Heart right ventricle (tissue), 16 donors: ENCODE results near the gene LRRC32. TPM values are rescaled to one million over a fixed set of nuclear protein-coding genes. Genes with fewer than 3 reads are reported as not detected.

Experiments
- ATAC-seq, 8 donors: fragments of 200-7000 bp; cut with Tn5 transposase; one replicate each; pipeline ENCODE4 v1.9.1; 2020; ENCODE audit warnings: mild to moderate bottlenecking in 8 of 8, moderate library complexity in 8 of 8, moderate number of reproducible peaks in 1 of 8
- DNase-seq, 2 donors: peaks; one replicate each; pipeline ENCODE4 v3.0.0-alpha.2; 2020
- H3K27ac ChIP-seq, 10 donors: fragments of 200-600 bp; sonication (generic) in 2 of 10; one replicate each; pipeline versions ENCODE4 v1.5.0 to v1.8.0; 2020 to 2022; ENCODE audit warnings: mild to moderate bottlenecking in 3 of 10
- H3K27me3 ChIP-seq, 7 donors: fragments of 200-600 bp; one replicate each; pipeline ENCODE4 v1.8.0; 2021 to 2022; ENCODE audit warnings: mild to moderate bottlenecking in 2 of 7
- H3K36me3 ChIP-seq, 9 donors: fragments of 200-600 bp; sonication (generic) in 1 of 9; one replicate each; pipeline versions ENCODE4 v1.5.0 to v1.8.0; 2020 to 2022; ENCODE audit warnings: mild to moderate bottlenecking in 2 of 9
- H3K4me1 ChIP-seq, 9 donors: fragments of 200-600 bp; sonication (generic) in 1 of 9; one replicate each; pipeline versions ENCODE4 v1.5.0 to v1.8.0; 2020 to 2022; ENCODE audit warnings: mild to moderate bottlenecking in 4 of 9
- H3K4me3 ChIP-seq, 10 donors: fragments of 200-600 bp; sonication (generic) in 2 of 10; one replicate each; pipeline versions ENCODE4 v1.5.0 to v1.8.0; 2020 to 2022; ENCODE audit warnings: mild to moderate bottlenecking in 7 of 10, moderate library complexity in 2 of 10
- H3K9me3 ChIP-seq, 11 donors: fragments of 200-600 bp in 10 of 11; sonication (generic) in 2 of 11; one replicate each; pipeline versions ENCODE4 v1.5.0 to v1.8.0; 2013 to 2022; ENCODE audit warnings: mild to moderate bottlenecking in 2 of 11, control low read depth in 1 of 11, moderate library complexity in 1 of 11
- WGBS, 2 donors: extraction: QIAGEN DNeasy Blood & Tissue Kit; methylation state at CpG; one replicate each; pipeline ENCODE4 v1.1.7; 2013; ENCODE audit warnings: inconsistent platforms in 1 of 2; 5-methylcytosine and 5-hydroxymethylcytosine counted together
- intact Hi-C, 10 donors: fragments of 100-400 bp; cut with DNase I; formaldehyde crosslinking; loops; one replicate each; pipeline versions ENCODE4 v1.11.1 to v1.14.2; 2022
- polyA plus RNA-seq, 2 donors: library from polyadenylated mRNA; stranded (reverse); fragments of 200-250 nt; gene quantifications; one replicate each; pipeline ENCODE4 v1.2.3, GENCODE V29; 2013
- total RNA-seq, 10 donors: library from RNA; stranded (reverse); fragmentation: NEBNext Ultra II Directional in 3 of 10; extraction: Animal tissue kit (Norgen Biotek cat#: 25700) in 3 of 10; gene quantifications; one replicate each; pipeline versions ENCODE4 v1.2.1 to v1.2.4, GENCODE V29; 2021 to 2023
- TF ChIP-seq, protein P1 (sequence below), 9 donors: fragments of 200-600 bp; sonication (generic) in 2 of 9; IDR thresholded peaks; one replicate each; pipeline versions ENCODE4 v1.5.0 to v1.8.0; 2021 to 2022; ENCODE audit warnings: antibody characterized with exemption in 9 of 9, mild to moderate bottlenecking in 5 of 9, moderate library complexity in 1 of 9
- donor health status: Arrhythmogenic right ventricular cardiomyopathy.
- donor health status: ischemic (EF 13 %, LVEDD 7.1; RV severe dilation, severe dysfunction).
- donor health status: healthy with polysubstance abuse.
- donor health status: DM: no; HTN: yes; CAD: no.
- donor health status: DM: no; HTN: no; CAD: no.
- donor health status: ischemic (EF 25% LVEDD 6.9; RV normal size, moderate dysfunction).
- donor health status: ischemic (EF 25% LVEDD 5.7; RV mildly dilated, moderate dysfunction).
- donor health status: healthy.
- donor health status: DM: yes; HTN: yes; CAD: no.
- donor health status: Ischemic cardiomyopathy.
- donor health status: ischemic (EF 35%, LVEDD 5.7; RV mildly dilated, moderate dysfunction).
- donor health status: nonischemic (EF 11% LVEDD 7.7; RV severe dilation, severe dysfunction).
- donor health status: DM: yes; HTN: yes; CAD: no.
- donor health status: PGD.
- donor health status: ischemic (EF 29% LVEDD 5.4; RV normal size, mild dysfunction).
- donor health status: nonischemic (EF 23%, LVEDD 6.1; RV moderate dilation, normal function).

Gene LRRC32
- total and polyA plus RNA-seq, 12 donors, result 16.7 to 215 (median 43.7) TPM

DNA sequence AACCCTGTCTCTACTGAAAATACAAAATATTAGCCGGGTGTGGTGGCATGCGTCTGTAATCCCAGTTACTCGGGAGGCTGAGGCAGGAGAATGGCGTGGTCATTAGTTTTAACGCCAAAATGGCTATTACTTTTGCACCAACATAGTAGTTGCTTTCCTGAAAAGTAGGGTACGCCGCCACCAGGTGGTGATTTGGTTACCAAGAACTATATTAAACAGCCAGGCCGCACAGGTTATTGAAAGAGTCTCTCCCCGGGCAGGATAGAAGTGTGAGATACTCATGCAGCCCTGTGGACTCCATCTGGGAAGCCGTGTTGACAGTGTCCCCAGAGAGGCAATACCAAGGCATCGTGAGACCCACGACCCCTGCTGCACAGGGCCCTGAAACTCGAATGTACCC is 24.6 kb upstream of the LRRC32 start:
- TF ChIP-seq, protein P1, sequence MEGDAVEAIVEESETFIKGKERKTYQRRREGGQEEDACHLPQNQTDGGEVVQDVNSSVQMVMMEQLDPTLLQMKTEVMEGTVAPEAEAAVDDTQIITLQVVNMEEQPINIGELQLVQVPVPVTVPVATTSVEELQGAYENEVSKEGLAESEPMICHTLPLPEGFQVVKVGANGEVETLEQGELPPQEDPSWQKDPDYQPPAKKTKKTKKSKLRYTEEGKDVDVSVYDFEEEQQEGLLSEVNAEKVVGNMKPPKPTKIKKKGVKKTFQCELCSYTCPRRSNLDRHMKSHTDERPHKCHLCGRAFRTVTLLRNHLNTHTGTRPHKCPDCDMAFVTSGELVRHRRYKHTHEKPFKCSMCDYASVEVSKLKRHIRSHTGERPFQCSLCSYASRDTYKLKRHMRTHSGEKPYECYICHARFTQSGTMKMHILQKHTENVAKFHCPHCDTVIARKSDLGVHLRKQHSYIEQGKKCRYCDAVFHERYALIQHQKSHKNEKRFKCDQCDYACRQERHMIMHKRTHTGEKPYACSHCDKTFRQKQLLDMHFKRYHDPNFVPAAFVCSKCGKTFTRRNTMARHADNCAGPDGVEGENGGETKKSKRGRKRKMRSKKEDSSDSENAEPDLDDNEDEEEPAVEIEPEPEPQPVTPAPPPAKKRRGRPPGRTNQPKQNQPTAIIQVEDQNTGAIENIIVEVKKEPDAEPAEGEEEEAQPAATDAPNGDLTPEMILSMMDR (IDR thresholded peaks at IDR 0.05), result no peak
- peaks cover 0 to 9% (median 0%) of the 10 kb centered on the region in 9 donors for H3K4me1 ChIP-seq
- 87% methylated on average over 13 of the region's 13 CpGs for WGBS, 2 donors
- no peak for DNase-seq
- no peaks in the 10 kb centered on the region for H3K9me3 ChIP-seq
- H3K4me3 ChIP-seq, result no peak overlapping the region
- H3K27me3 ChIP-seq, result no peaks in the 10 kb centered on the region
- intact Hi-C loops, result loop anchor here in 1 of 10 donors (10.0 kb wide), 1 partner anchor 480 kb away; no protein-coding TSS in a partner anchor
- no peaks in the 10 kb centered on the region for H3K36me3 ChIP-seq
- no peak overlapping the region for H3K27ac ChIP-seq
- no peak for ATAC-seq

DNA sequence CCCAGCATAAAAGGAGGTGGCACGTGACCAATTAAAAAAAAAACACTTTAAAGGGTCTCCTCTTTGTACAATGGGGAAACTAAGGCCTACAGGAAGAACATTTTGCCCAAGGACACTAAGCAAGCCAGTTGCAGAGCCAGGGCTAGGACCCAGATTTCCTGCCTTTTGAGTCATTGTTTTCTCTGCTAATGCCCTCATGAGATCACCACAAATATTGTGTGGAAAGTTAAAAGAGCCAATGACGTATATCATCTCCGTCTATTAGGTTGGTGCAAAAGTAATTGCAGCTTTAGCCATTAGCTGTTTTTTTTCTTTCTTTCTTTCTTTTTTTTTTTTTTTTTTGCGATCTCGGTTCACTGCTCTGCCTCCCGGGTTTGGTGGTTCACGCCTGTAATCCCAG is 24.1 kb upstream of the LRRC32 start:
- Histone ChIP-seq H3K4me3 (no peak overlapping the region), H3K27ac (no peak overlapping the region), H3K36me3 (no peaks in the 10 kb centered on the region), H3K4me1 (peaks cover 0 to 6% (median 0%) of the 10 kb centered on the region in 9 donors), H3K27me3 (no peaks in the 10 kb centered on the region), H3K9me3 (no peaks in the 10 kb centered on the region)
- WGBS, 2 donors, result 82 to 84% methylated on average over 7 of the region's 7 CpGs
- TF ChIP-seq, protein P1 (IDR thresholded peaks at IDR 0.05), result no peak
- DNase-seq (no peak), ATAC-seq (no peak)
- intact Hi-C loops, result loop anchor here in 1 of 10 donors (1.0 to 10.0 kb wide), 2 partner anchors 34 to 480 kb away; no protein-coding TSS in a partner anchor

DNA sequence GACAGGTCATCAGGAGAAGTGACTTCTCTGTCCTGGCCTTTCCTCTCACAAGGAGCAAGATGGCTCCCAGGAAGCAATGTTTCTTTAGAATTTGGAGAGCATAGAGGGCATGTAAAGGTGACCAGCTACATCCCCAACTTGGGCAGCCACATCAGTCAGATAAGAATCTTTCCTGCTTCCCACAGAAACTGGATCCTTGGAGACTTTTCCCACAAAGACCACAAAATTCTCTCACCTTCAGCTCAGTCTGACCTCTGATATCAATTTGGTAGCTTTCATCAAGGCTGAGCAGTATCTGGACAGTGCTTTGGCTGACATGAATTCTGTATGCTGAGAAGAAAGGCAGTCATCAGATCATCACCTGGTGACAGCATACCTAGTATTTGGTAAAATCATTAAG is 23.3 kb upstream of the LRRC32 start:
- DNase-seq, result no peak
- Histone ChIP-seq H3K27ac (no peak overlapping the region), H3K4me1 (peaks cover 0 to 6% (median 0%) of the 10 kb centered on the region in 9 donors), H3K9me3 (no peaks in the 10 kb centered on the region), H3K36me3 (no peaks in the 10 kb centered on the region), H3K4me3 (no peak overlapping the region), H3K27me3 (no peaks in the 10 kb centered on the region)
- ATAC-seq, result no peak
- intact Hi-C loops, result loop anchor here in 1 of 10 donors (1.0 to 10.0 kb wide), 2 partner anchors 34 to 479 kb away; no protein-coding TSS in a partner anchor
- TF ChIP-seq, protein P1 (IDR thresholded peaks at IDR 0.05), result no peak

DNA sequence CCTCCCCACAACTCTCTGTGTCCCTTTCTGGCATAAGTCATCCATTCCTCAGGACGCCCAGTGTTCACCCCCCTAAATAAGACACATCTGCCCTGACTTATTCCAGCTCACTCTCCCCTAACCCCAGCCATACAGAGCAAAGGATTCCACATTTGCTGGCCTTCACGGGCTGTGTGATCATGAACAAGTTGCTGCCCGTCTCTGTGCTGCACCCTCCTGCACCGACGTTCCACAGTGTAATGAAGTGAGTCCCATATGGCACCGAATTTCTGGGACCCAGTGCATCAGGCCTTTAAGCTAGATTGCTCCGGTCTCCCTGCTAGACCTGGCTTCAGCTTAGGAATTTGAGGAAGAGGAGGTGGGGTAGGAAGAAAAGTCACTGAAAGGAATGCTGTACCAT is 22.4 kb upstream of the LRRC32 start:
- intact Hi-C loops, result loop anchor here in 1 of 10 donors (10.0 kb wide), 1 partner anchor 478 kb away; no protein-coding TSS in a partner anchor
- 88 to 92% methylated on average over 7 of the region's 7 CpGs for WGBS, 2 donors
- H3K4me1 ChIP-seq, result peaks cover 0 to 6% (median 0%) of the 10 kb centered on the region in 9 donors
- no peaks in the 10 kb centered on the region for H3K27me3 ChIP-seq
- no peak overlapping the region for H3K4me3 ChIP-seq
- H3K9me3 ChIP-seq, result no peaks in the 10 kb centered on the region
- H3K36me3 ChIP-seq, result no peaks in the 10 kb centered on the region
- DNase-seq, result no peak
- ATAC-seq, result no peak
- TF ChIP-seq, protein P1 (IDR thresholded peaks at IDR 0.05), result no peak
- H3K27ac ChIP-seq, result no peak overlapping the region
